ENCODE measurements around the gene NTF3.

The NTF3 gene

GRCh38 chr12:5509557-5509956 lies 77.6 kb downstream of the NTF3 start:
- no peak for DNase-seq (ENCODE audit: extremely low read depth in 1 of 2, low read depth in 1 of 2)

- DNase-seq (ENCODE audit: extremely low read depth in 1 of 2, low read depth in 1 of 2), result no peak
Observed at GRCh38 chr12:5510251-5510805, 78.4 kb downstream of the NTF3 start.

- DNase-seq (ENCODE audit: extremely low read depth in 1 of 2, low read depth in 1 of 2), result no peak
Observed at GRCh38 chr12:5511256-5511643, 79.3 kb downstream of the NTF3 start.

DNA sequence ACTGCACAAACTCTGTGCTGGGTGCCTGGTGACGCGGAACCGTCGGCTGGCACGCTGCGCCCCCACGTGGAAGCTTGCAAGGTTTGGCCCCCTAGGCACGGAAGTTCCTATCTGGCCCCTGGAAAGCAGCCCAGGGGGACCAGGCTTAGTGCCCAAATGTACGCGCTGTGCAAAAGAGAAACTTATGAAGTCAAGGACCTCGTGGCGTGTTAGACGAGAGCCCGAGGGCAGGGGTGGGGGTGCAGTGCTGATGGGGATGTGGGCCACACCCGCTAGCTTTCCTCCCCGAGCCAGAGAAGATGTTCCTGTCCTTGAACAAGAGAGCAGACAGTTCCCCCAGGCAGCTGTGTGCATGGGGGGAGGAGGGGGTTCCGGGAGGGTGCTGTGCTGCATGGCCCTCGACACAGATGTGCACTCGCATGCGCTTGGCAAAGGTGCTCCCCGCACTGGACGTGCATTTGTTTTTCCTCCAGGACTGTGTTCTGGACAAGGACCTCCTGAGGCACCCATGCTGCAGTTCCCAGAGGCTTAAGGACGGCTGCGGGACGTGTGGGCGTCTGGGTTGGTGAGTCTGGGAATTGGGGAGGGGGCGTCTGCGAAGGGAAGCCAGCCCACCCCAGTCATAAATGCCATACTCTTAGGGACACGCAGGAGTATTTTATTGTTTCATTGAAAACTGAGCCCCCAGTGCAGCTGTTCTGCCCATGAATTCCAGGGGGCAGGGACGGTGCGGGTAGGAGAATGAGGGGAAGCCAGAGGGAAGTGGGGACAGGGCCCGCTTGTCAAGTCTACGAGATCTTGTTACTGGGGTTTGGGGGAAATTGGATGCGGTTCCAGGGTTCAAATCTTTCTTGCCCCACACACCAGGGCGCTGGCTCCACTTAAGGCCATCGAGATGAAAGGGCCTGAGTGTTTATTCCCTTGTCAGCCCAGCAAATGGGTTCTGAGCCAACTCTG lies 80.0 kb downstream of the NTF3 start:
- DNase-seq (ENCODE audit: extremely low read depth in 1 of 2, low read depth in 1 of 2), result no peak

DNA sequence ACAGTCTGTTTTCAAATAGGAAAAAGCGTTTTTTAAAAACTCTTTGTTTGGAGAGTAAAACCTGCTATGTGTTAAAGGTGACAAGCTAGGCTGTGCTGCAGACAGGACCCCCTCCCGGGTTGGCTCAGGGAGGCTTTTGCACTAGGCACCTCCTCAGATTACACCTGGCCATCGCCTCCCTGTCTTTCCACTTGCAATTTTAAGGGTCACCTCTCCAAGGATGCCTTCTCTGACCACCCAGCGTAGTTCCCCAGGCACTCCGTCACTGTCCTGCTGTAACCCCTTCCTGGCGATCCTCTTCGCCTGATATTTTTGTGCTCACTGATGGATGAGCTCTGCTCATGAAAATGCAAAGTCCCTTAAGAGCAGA lies 80.7 kb downstream of the NTF3 start:
- DNase-seq (ENCODE audit: extremely low read depth in 1 of 2, low read depth in 1 of 2), result no peak

DNA sequence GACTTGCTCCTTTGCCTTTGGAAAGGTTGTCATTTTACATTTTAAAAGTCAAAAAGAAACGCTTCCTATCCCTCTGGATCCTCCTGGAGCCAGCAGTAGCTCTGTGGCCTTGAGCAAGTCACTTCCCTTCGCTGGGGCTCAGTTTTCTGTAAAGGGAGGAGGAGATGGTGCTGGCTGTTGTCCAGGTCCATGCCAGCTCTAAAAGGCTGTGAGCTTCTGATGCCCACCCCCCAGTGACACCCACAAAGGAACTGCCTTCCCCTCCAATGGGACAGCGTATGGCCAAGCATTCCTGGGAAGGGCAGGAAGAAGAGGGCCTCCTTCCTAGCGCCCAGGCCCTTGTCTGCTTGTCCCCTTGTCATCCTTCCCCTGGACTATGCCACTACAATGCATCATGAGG lies 81.5 kb downstream of the NTF3 start:
- no peak for DNase-seq (ENCODE audit: extremely low read depth in 1 of 2, low read depth in 1 of 2)

DNA sequence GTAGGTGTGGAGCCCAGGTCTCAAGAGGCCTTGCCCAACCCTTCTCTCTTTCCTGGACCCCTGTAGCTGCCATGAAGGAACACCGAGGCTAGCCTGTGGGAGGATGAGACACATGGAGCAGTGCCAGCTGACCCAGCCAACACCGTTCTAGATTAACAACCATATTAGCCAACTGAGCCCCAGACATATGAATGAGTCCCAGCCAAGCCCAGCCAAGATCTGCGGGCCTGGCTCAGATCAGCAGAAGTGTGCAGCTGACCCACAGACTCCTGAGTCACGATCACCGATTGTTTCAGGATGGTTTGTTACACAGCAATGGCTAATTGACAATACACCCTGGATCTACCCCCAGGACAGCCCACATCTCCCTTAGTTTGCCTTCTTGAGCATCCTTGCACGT lies 82.1 kb downstream of the NTF3 start:
- DNase-seq (ENCODE audit: extremely low read depth in 1 of 2, low read depth in 1 of 2), result no peak

- DNase-seq (ENCODE audit: extremely low read depth in 1 of 2, low read depth in 1 of 2), result no peak
Observed at GRCh38 chr12:5514545-5514944, 82.6 kb downstream of the NTF3 start.

DNA sequence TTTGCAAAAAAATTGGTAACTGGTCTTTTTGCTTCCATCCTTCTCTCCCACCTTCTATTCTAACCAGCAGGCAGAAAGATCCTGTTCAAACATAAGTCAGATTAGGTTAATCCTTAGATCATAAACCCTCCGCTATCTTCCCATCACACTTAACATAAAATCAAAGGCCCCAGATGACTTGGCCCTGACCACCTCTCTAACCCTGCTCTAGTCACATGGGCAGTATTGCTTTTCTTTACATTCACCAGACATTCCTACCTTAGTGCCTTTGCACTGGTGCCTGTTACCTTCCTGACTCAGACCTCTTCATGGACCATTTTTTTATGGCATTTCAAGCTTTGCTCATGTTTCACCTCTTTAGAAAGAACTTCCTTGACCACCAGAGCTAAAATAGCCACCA lies 83.5 kb downstream of the NTF3 start:
- DNase-seq (ENCODE audit: extremely low read depth in 1 of 2, low read depth in 1 of 2), result no peak

GRCh38 chr12:5516371-5517241 lies 84.7 kb downstream of the NTF3 start:
- DNase-seq (ENCODE audit: extremely low read depth in 1 of 2, low read depth in 1 of 2), result no peak

- no peak for DNase-seq (ENCODE audit: extremely low read depth in 1 of 2, low read depth in 1 of 2)
Observed at GRCh38 chr12:5518584-5519365, 86.9 kb downstream of the NTF3 start.

DNA sequence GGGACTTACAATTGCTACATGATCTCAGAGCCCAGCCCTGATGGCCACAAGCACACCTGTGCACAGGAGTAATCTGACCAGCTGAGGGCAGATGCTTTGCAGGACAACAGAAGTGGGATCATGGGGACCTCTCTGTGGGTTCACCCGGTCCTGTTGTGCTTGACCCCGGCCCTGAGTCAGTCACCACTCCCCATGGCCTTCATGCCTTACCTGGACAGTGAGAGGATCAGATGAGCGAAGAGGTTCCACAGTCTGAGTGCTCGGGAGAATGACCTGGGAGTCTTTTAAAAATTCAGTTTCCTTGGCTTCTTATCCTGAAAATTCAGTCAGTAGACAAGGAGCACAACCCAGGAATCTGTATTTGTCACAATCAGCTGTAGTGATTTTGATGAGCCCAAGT lies 88.1 kb downstream of the NTF3 start:
- DNase-seq (ENCODE audit: extremely low read depth in 1 of 2, low read depth in 1 of 2), result no peak

DNA sequence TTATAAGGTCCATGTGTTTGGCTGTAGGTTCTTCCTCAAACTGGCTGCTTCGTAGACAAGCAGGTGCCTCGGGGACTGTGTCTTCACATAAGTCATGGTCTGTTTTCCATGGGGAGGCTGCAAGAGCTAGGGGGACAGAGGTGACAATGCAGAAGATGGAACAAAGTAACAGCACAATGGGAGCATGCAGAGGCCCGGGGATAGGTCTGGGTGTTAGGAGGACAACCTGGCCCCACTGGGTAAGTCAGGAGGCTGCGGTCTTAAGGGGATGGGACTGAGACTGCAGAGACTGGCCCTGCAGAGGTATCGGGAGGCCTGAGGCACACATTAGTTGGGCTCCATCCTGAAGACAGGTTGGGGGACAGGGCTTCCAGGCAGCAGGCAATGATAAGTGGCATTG lies 88.9 kb downstream of the NTF3 start:
- no peak for DNase-seq (ENCODE audit: extremely low read depth in 1 of 2, low read depth in 1 of 2)

- no peak for DNase-seq (ENCODE audit: extremely low read depth in 1 of 2, low read depth in 1 of 2)
Observed at GRCh38 chr12:5521456-5522325, 89.8 kb downstream of the NTF3 start.

DNA sequence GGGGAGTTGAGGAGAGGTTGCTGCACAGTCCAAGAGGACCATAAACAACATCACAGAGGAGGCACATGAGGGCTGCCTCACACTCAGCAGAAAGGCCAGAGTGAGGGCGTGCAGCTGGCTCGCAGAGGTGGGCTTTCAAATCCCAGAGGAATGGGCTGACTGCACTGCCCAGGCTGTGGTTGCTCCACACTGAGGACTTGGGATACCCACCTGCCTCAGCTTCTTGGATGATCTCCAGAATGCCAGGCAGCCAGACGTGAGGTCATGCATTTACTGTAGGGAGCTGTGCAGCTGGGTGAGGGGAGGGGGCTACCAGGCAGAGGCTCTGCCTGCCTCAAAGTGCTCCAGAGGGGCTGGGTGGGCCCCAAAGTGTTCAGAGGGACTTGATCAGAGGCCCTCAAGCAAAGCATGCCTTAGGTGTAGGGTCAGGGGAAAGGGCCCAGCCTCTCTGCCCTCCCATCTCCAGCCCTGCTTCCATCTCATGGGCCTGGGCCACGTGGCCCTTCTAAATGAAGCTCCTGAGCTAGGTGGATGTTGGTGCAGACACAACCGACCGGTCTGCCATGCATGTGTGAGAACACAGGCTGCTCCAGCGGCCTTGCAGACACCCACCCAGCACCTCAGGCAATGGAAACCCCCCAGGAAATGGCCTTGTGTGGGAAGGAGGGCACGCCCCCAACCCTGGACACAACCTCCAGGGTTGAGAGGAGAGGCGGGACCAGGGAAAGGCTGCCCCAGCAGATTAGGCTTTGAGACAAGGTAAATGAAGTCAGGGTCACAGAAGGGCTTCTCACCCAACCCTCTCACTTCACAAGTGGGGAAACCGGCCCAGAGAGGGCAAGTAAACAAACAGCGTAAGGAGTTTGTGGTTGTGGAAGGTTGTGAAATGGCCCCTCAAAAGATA lies 90.8 kb downstream of the NTF3 start:
- no peak for DNase-seq (ENCODE audit: extremely low read depth in 1 of 2, low read depth in 1 of 2)

DNA sequence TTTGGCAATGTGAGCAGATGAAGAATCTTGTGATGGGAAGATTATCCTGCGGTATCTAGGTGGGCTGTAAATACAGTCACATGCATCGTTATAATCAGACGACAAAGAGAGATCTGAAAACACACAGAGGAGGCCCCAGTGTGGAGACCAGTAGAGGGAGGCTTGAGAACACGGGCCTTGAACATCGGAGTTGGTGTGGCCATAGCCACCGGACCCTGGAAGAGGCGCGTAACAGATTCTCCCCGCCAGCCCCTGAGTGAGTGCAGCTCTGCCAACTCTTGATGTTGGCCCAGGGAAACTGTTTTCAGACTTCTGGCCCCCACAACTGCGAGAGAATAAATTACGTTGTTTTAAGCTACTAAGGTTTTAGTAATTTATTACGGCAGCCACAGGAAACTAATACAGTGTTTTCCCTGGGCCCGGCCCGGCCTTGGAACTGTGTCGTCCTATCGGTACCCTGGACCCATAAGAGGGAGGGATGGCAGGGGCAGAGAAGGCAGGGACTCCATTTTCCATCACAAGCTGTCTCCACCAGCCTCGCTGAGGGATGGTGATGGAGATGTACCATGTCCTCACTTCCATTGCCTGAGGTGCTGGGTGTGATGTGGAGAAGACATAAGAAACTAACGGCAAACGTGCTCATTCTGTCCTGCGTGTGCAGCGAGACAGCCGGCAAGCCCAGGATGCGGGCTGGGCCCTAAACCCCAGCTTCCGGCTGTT lies 91.6 kb downstream of the NTF3 start:
- no peak for DNase-seq (ENCODE audit: extremely low read depth in 1 of 2, low read depth in 1 of 2)

GRCh38 chr12:5524116-5524768 lies 92.3 kb downstream of the NTF3 start:
- DNase-seq (ENCODE audit: extremely low read depth in 1 of 2, low read depth in 1 of 2), result no peak

Measured in activated CD8-positive, alpha-beta memory T cell treated with anti-CD3 and anti-CD28 coated beads for 1 hour (primary cell).